Measurements from ENCODE around the gene ZNF467. TPM values are rescaled to one million over a fixed set of nuclear protein-coding genes. Genes with fewer than 3 reads are reported as not detected.

The ZNF467 gene
- total and polyA plus RNA-seq, 2 experiments from 2014 or later: 0.10 to 0.40 TPM

- TF ChIP-seq ZNF462 (CRISPR knock-in tag; IDR thresholded peaks at IDR 0.05): no peak
- no peak for TF ChIP-seq JUNB (IDR thresholded peaks at IDR 0.05; ENCODE audit: unreplicated experiment)
- TF ChIP-seq EZH2 (IDR thresholded peaks at IDR 0.05; ENCODE audit: low read depth, unreplicated experiment): no peak
- TF ChIP-seq, protein P1, sequence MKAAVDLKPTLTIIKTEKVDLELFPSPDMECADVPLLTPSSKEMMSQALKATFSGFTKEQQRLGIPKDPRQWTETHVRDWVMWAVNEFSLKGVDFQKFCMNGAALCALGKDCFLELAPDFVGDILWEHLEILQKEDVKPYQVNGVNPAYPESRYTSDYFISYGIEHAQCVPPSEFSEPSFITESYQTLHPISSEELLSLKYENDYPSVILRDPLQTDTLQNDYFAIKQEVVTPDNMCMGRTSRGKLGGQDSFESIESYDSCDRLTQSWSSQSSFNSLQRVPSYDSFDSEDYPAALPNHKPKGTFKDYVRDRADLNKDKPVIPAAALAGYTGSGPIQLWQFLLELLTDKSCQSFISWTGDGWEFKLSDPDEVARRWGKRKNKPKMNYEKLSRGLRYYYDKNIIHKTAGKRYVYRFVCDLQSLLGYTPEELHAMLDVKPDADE (IDR thresholded peaks at IDR 0.05): no peak
Measured at GRCh38 chr7:149795126-149795525, 21.7 kb upstream of the ZNF467 start (continued).

DNA sequence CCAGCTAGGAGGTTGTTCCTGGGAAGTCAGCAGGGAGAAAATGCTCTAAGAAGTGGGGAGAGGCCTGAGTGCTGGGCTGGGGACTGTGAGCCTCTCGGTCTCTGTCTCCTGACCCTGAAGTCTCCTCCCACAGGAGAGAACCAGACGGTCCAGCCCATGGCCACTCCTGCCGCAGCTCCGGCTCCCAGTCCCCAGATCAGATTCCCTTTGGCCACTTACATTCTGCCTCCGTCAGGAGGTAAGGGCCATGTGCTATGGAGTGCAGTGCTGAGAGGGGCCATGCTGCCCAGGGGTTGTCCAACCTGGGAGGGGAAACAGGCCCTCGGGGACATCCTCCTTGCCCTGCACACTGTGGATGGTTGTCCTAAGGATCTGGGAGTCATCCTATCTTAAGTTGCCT lies 21.3 kb upstream of the ZNF467 start:
- H3K4me1 ChIP-seq (ENCODE audit: insufficient read depth): no peaks in the 10 kb centered on the region
- H4K20me1 ChIP-seq (replicated peaks; ENCODE audit: insufficient read depth): no peaks in the 10 kb centered on the region
- no peak overlapping the region for H2AFZ ChIP-seq
- no peak overlapping the region for H3K4me3 Mint-ChIP-seq
- H3K4me3 ChIP-seq: no peak overlapping the region
- H3K36me3 Mint-ChIP-seq (ENCODE audit: low read depth): no peaks in the 10 kb centered on the region
- peaks cover 15% of the 10 kb centered on the region for H3K27me3 ChIP-seq (ENCODE audit: insufficient read depth)
- H3K4me1 Mint-ChIP-seq: peaks cover 9% of the 10 kb centered on the region
- TF ChIP-seq ZNF331 (CRISPR knock-in tag; IDR thresholded peaks at IDR 0.05; ENCODE audit: low read depth) (no peak), CREB1 (CRISPR knock-in tag; IDR thresholded peaks at IDR 0.05; ENCODE audit: low read depth) (no peak), CTCF (conservative IDR thresholded peaks at IDR 0.05; ENCODE audit: low read depth in 2 of 2) (no peak), POLR2AphosphoS5 (IDR thresholded peaks at IDR 0.05; ENCODE audit: low read depth) (no peak), STAT1 (IDR thresholded peaks at IDR 0.05; ENCODE audit: unreplicated experiment) (no peak), REST (IDR thresholded peaks at IDR 0.05; ENCODE audit: unreplicated experiment) (no peak), JUNB (IDR thresholded peaks at IDR 0.05; ENCODE audit: unreplicated experiment) (no peak), ZNF114 (CRISPR knock-in tag; IDR thresholded peaks at IDR 0.05) (no peak)
- no peak overlapping the region for H3K27ac ChIP-seq (ENCODE audit: low read depth)
- no peak for DNase-seq (ENCODE audit: low spot score)
- no peaks in the 10 kb centered on the region for H3K9me2 ChIP-seq (ENCODE audit: insufficient read depth)
- no peak overlapping the region for H3K27ac Mint-ChIP-seq
- H3F3A ChIP-seq (replicated peaks; ENCODE audit: low read depth): no peaks in the 10 kb centered on the region
- H3K9me3 Mint-ChIP-seq: no peaks in the 10 kb centered on the region
- no peak; the same call in 2 of the 3 replicates for ATAC-seq
- H3K4me2 ChIP-seq: no peak overlapping the region
- H3K36me3 ChIP-seq (ENCODE audit: insufficient read depth): no peaks in the 10 kb centered on the region
- peaks cover 25% of the 10 kb centered on the region for H3K27me3 Mint-ChIP-seq (ENCODE audit: insufficient read depth, low read depth, poor library complexity)
- H3K79me2 ChIP-seq (replicated peaks; ENCODE audit: insufficient read depth): no peaks in the 10 kb centered on the region
